GM23248 (cell line): Measurements from ENCODE around the gene PPP2R1B.

ENCODE experiments used
- EZH2 ChIP-seq: fragments of 200-600 bp; sonication (generic); IDR thresholded peaks from 2 replicates; pipeline ENCODE4 v1.6.1; 2018; ENCODE audit warnings: antibody characterized with exemption, mild to moderate bottlenecking; ENCODE audit not compliant: insufficient read depth, poor library complexity, severe bottlenecking
- EZH2phosphoT487 ChIP-seq: fragments of 200-600 bp; sonication (generic); IDR thresholded peaks from 2 replicates; pipeline ENCODE4 v1.6.1; 2018; ENCODE audit warnings: antibody characterized with exemption, moderate library complexity, mild to moderate bottlenecking, low read depth; ENCODE audit not compliant: insufficient read depth

GRCh38 chr11:111749646-111750045, 16.5 kb downstream of the PPP2R1B start:
- TF ChIP-seq EZH2 = no peak
- TF ChIP-seq EZH2phosphoT487 = no peak
